T-helper 17 cell (primary cell): ENCODE data around the gene ABCB7. TPM values are rescaled to one million over a fixed set of nuclear protein-coding genes. Genes with fewer than 3 reads are reported as not detected.
"Not testable (repeated sequence)": the region's sequence is repeated elsewhere in the genome, so short reads cannot be mapped to it uniquely, and the experiment has no call there.

ENCODE experiments used
- ATAC-seq: fragments of 150-1000 bp; cut with Tn5 transposase; 2 replicates; pipeline ENCODE4 v1.10.0; 2021; ENCODE audit warnings: mild to moderate bottlenecking, moderate library complexity
- DNase-seq, 3 donors: peaks; one replicate each; pipeline versions ENCODE4 v3.0.0 to v3.0.0-alpha.2; 2020 to 2021
- H3K9me3 ChIP-seq: one replicate; pipeline ENCODE4 v1.7.0; 2013; ENCODE audit warnings: low read length, mild to moderate bottlenecking; ENCODE audit not compliant: control insufficient read depth, poor library complexity, severe bottlenecking
- H3K27ac Mint-ChIP-seq: one replicate; pipeline ENCODE4 v1.8.0; 2022; ENCODE audit warnings: mild to moderate bottlenecking, moderate library complexity, mixed read lengths
- H3K27me3 Mint-ChIP-seq: one replicate; pipeline ENCODE4 v1.8.0; 2022; ENCODE audit warnings: mixed read lengths
- H3K36me3 Mint-ChIP-seq: one replicate; pipeline ENCODE4 v1.8.0; 2022; ENCODE audit warnings: low read depth, mixed read lengths
- H3K4me1 Mint-ChIP-seq: one replicate; pipeline ENCODE4 v1.8.0; 2022; ENCODE audit warnings: mild to moderate bottlenecking, mixed read lengths
- H3K4me3 Mint-ChIP-seq: one replicate; pipeline ENCODE4 v1.8.0; 2022; ENCODE audit warnings: mild to moderate bottlenecking, moderate library complexity, mixed read lengths
- total RNA-seq, 4 donors: library from RNA in 2 of 4; stranded (reverse) in 2 of 4; gene quantifications; one replicate each; pipeline ENCODE4 v1.2.3 and lab custom pipeline; 2022 to 2026

Gene ABCB7
- 10 to 100 TPM; 16.7 to 18.9 TPM for total RNA-seq
- 27.1 to 45.4 reads per million in 2 donors for total RNA-seq (lab: John Stamatoyannopoulos, UW)

GRCh38 chrX:75155827-75156525, at the start of gene ABCB7:
ABCB7 (minus strand) TSS chrX:75156283; CDS start chrX:75156272, 11 bp downstream.
- H3K27me3 Mint-ChIP-seq: no peaks in the 10 kb centered on the region
- peaks cover 25% of the 10 kb centered on the region for H3K4me1 Mint-ChIP-seq
- peaks cover 3% of the 10 kb centered on the region for H3K36me3 Mint-ChIP-seq

DNA sequence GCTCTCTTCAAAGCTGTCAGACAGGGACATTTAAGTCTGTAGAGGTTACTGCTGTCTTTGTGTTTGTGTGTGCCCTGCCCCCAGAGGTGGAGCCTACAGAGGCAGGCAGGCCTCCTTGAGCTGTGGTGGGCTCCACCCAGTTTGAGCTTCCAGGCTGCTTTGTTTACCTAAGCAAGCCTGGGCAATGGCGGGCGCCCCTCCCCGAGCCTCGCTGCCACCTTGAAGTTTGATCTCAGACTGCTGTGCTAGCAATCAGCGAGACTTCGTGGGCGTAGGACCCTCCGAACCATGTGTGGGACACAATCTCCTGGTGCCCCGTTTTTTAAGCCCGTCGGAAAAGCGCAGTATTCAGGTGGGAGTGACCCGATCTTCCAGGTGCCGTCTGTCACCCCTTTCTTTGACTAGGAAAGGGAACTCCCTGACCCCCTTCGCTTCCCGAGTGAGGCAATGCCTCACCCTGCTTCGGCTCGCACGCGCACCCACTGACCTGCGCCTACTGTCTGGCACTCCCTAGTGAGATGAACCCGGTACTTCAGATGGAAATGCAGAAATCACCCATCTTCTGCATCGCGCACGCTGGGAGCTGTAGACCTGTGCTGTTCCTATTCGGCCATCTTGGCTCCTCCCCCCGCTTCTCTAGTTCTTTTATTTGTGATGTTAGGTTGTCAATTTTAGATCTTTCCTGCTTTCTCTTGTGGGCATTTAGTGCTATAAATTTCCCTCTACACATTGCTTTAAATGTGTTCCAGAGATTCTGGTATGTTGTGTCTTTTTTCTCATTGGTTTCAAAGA, 32.5 kb upstream of the ABCB7 start:
- H3K27me3 Mint-ChIP-seq, H3K36me3 Mint-ChIP-seq, ATAC-seq, H3K4me1 Mint-ChIP-seq, H3K9me3 ChIP-seq, DNase-seq, H3K4me3 Mint-ChIP-seq, H3K27ac Mint-ChIP-seq: not testable (repeated sequence)

More at GRCh38 chrX:75155827-75156525, at the start of gene ABCB7:
- Mint-ChIP-seq H3K4me3 (peak within 1 kb of the TSS; percentile 99), H3K27ac (peak within 1 kb of the TSS; percentile 100)
- H3K9me3 ChIP-seq: no peaks in the 10 kb centered on the region
- ATAC-seq (peak; percentile 94), DNase-seq (peak; percentile 28 to 48 (median 36))

DNA sequence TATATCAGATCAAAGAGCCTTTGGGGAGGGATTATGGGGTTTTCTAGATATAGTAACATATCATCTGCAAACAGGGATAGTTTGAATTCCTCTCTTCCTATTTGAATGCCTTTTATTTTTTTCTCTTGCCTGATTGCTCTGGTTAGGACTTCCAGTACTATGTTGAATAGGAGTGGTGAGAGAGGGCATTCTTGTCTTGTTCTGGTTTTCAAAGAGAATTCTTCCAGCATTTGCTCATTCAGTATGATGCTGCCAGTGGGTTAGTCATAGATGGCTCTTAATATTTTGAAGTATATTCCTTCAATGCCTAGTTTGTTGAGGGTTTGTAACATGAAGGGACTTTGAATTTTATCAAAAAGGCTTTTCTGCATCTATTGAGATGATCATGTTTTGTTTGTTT, 25.6 kb upstream of the ABCB7 start:
- no peak for ATAC-seq
- H3K4me3 Mint-ChIP-seq: no peak overlapping the region

GRCh38 chrX:75179536-75180293, 23.6 kb upstream of the ABCB7 start:
- not testable (repeated sequence) for H3K27ac Mint-ChIP-seq, H3K9me3 ChIP-seq, H3K4me1 Mint-ChIP-seq, DNase-seq, ATAC-seq, H3K4me3 Mint-ChIP-seq, H3K36me3 Mint-ChIP-seq, H3K27me3 Mint-ChIP-seq

More for the DNA sequence above, 25.6 kb upstream of the ABCB7 start:
- no peak for DNase-seq
- Mint-ChIP-seq H3K27ac (no peak overlapping the region), H3K36me3 (peaks cover 2% of the 10 kb centered on the region), H3K27me3 (no peaks in the 10 kb centered on the region), H3K4me1 (no peaks in the 10 kb centered on the region)
- H3K9me3 ChIP-seq: no peaks in the 10 kb centered on the region

GRCh38 chrX:75172257-75172890, 16.3 kb upstream of the ABCB7 start:
- not testable (repeated sequence) for ATAC-seq, H3K27ac Mint-ChIP-seq, H3K4me3 Mint-ChIP-seq, H3K36me3 Mint-ChIP-seq, H3K9me3 ChIP-seq, DNase-seq, H3K27me3 Mint-ChIP-seq, H3K4me1 Mint-ChIP-seq

GRCh38 chrX:75158054-75158453, 2.0 kb upstream of the ABCB7 start:
- no peaks in the 10 kb centered on the region for H3K9me3 ChIP-seq
- Mint-ChIP-seq H3K4me3 (no peak overlapping the region), H3K27me3 (no peaks in the 10 kb centered on the region), H3K4me1 (peaks cover 19% of the 10 kb centered on the region), H3K36me3 (peaks cover 3% of the 10 kb centered on the region), H3K27ac (no peak overlapping the region)
- ATAC-seq (no peak), DNase-seq (no peak)

GRCh38 chrX:75156531-75156945, 455 bp upstream of the ABCB7 start:
- ATAC-seq (peak; percentile 47), DNase-seq (no peak)
- H3K4me3 Mint-ChIP-seq: peak overlapping the region; percentile 99
- no peaks in the 10 kb centered on the region for H3K9me3 ChIP-seq
- H3K27ac Mint-ChIP-seq: peak overlapping the region; percentile 100
- no peaks in the 10 kb centered on the region for H3K27me3 Mint-ChIP-seq
- H3K4me1 Mint-ChIP-seq: peaks cover 21% of the 10 kb centered on the region
- H3K36me3 Mint-ChIP-seq: peaks cover 3% of the 10 kb centered on the region

DNA sequence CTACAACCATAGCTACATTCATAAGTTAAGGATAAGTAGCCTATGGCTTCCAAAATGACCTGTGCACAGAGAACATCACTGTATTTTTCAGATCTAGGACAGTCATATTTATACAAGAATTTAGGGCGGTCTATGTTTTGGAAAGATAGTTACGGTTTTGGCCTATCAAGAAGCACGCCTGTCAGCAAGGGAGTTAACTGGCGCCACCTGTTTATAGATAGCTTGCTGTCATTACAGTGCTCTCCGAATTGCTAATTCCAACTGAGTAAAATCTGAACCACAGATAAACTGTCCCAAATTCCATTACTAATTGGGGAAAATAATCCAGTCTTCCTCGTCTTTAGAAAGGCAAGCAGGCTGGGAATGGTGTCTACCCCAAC, 646 bp downstream of the ABCB7 start:
- H3K27me3 Mint-ChIP-seq: no peaks in the 10 kb centered on the region
- no peaks in the 10 kb centered on the region for H3K9me3 ChIP-seq
- ATAC-seq: peak; percentile 35
- no peak for DNase-seq
- H3K4me3 Mint-ChIP-seq: peak overlapping the region; percentile 99
- H3K36me3 Mint-ChIP-seq: peaks cover 3% of the 10 kb centered on the region
- H3K4me1 Mint-ChIP-seq: peaks cover 25% of the 10 kb centered on the region
- peak overlapping the region; percentile 100 for H3K27ac Mint-ChIP-seq

- peak overlapping the region; percentile 99 for H3K4me3 Mint-ChIP-seq
- H3K27ac Mint-ChIP-seq: peak overlapping the region; percentile 100
- H3K4me1 Mint-ChIP-seq: peaks cover 26% of the 10 kb centered on the region
- DNase-seq (no peak), ATAC-seq (no peak)
- no peaks in the 10 kb centered on the region for H3K9me3 ChIP-seq
- H3K36me3 Mint-ChIP-seq: peaks cover 4% of the 10 kb centered on the region
- no peaks in the 10 kb centered on the region for H3K27me3 Mint-ChIP-seq
Observed at GRCh38 chrX:75154871-75155270, 1.2 kb downstream of the ABCB7 start.

DNA sequence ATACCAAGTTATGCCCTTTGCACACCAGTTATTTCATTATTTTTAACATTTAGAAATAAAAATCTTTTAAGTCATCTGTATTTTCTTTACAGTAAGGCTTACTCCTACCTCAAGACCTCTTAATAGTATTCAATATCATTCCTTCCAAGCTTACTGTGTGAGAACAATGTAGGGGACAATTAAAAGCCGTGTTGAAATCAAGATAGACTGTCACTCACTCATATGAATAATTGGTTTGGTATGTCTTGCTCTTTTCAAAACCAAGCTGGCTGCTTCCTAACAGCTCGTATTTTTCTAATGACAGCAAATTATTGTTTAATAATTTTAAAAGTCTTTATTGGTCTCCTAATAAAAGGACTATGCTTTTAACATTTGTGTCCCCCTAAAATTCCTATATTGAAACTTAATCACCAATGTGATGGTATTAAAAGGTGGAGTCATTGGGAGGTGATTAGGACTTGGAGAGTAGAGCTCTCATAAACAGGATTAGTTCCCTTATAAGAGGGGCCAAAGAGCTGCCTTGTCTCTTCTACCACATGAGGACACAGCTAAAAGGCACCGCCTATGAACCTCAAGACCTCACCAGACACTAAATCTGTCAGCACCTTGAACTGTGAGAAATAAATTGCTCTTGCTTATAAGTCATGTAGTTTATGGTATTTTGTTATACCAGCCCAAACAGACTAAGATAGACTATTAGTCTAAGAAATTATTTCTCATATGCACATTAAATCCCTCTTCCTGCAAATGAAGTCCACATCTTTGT, 4.1 kb downstream of the ABCB7 start:
- H3K27ac Mint-ChIP-seq: no peak overlapping the region
- peaks cover 30% of the 10 kb centered on the region for H3K4me1 Mint-ChIP-seq
- peaks cover 7% of the 10 kb centered on the region for H3K36me3 Mint-ChIP-seq
- no peak overlapping the region for H3K4me3 Mint-ChIP-seq
- ATAC-seq: no peak
- no peaks in the 10 kb centered on the region for H3K9me3 ChIP-seq
- H3K27me3 Mint-ChIP-seq: no peaks in the 10 kb centered on the region
- DNase-seq: no peak

- Mint-ChIP-seq H3K27ac (peak overlapping the region; percentile 37), H3K36me3 (peaks cover 4% of the 10 kb centered on the region), H3K27me3 (no peaks in the 10 kb centered on the region), H3K4me1 (peaks cover 27% of the 10 kb centered on the region), H3K4me3 (no peak overlapping the region)
- DNase-seq: no peak
- no peak for ATAC-seq
- no peaks in the 10 kb centered on the region for H3K9me3 ChIP-seq
Observed at GRCh38 chrX:75149654-75150053, 6.4 kb downstream of the ABCB7 start.

GRCh38 chrX:75132672-75133071, 23.4 kb downstream of the ABCB7 start:
- no peak for ATAC-seq
- Mint-ChIP-seq H3K36me3 (no peaks in the 10 kb centered on the region), H3K4me1 (peaks cover 16% of the 10 kb centered on the region), H3K27me3 (no peaks in the 10 kb centered on the region), H3K27ac (no peak overlapping the region), H3K4me3 (peak overlapping the region; percentile 12)
- DNase-seq: no peak
- no peaks in the 10 kb centered on the region for H3K9me3 ChIP-seq
